Measurements from ENCODE around the gene ZP4. TPM values are rescaled to one million over a fixed set of nuclear protein-coding genes. Genes with fewer than 3 reads are reported as not detected.

ZP4 gene
- total RNA-seq, 1 experiment from 2014 or later = not detected

DNA sequence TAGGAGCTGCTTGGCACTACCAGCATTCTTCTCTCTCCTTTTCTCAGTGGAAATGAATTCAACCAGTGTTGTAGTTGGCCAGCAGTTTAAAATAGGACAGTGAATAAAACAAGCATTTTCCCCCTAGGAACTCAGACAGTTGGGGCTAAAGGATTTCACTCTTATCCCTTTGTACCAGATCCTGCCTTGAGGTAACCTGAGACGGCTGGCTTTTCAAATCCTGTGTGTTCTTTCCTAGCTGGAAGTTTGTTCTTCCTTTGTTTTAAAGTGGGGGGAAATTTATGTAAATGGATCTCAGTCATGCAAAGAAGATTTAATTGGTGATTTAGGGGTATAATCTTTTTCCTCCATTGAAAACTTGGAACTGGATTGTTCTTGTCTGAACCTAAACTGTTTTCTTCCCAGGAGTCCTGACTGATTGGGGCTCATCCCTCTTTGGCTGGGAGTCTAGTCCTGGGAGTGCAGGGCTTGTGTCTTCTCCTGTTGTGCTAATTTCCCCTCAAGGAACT, 23.3 kb downstream of the ZP4 start:
- Histone ChIP-seq H2BK12ac (ENCODE audit: insufficient read length, low read depth, low read length) (no peak overlapping the region), H3K79me2 (ENCODE audit: insufficient read depth, low read length) (no peaks in the 10 kb centered on the region), H2AK5ac (ENCODE audit: insufficient read length, low read length) (no peak overlapping the region), H3T11ph (ENCODE audit: low read length) (no peak overlapping the region), H3K18ac (ENCODE audit: insufficient read length, low read depth, low read length) (no peak overlapping the region), H4K91ac (ENCODE audit: insufficient read length, low read depth, low read length) (no peak overlapping the region), H3K4me1 (ENCODE audit: insufficient read depth, low read length) (peaks cover 7% of the 10 kb centered on the region), H3K79me1 (ENCODE audit: insufficient read depth, low read depth, low read length, poor library complexity, severe bottlenecking) (no peaks in the 10 kb centered on the region), H3K4me2 (ENCODE audit: insufficient read depth, insufficient read length, low read length) (no peak overlapping the region), H3K4ac (ENCODE audit: low read depth, low read length) (no peak overlapping the region), H2BK120ac (ENCODE audit: low read depth, low read length, poor library complexity, severe bottlenecking) (no peak overlapping the region), H4K8ac (replicated peaks; ENCODE audit: insufficient read length, low read depth, low read length) (no peak overlapping the region), H3K27ac (ENCODE audit: insufficient read length, low read depth, low read length) (no peak overlapping the region), H3K23ac (ENCODE audit: insufficient read length, low read depth, low read length) (no peak overlapping the region), H3K9me3 (ENCODE audit: control insufficient read depth, low read depth, low read length) (no peaks in the 10 kb centered on the region), H3K14ac (ENCODE audit: insufficient read depth, low read length) (no peak overlapping the region), H4K20me1 (ENCODE audit: control insufficient read depth, insufficient read depth, insufficient read length) (peaks cover 2% of the 10 kb centered on the region), H2AFZ (ENCODE audit: low read length) (no peak overlapping the region), H3K27me3 (ENCODE audit: insufficient read depth, low read length) (no peaks in the 10 kb centered on the region), H2BK5ac (ENCODE audit: insufficient read length, low read length) (no peak overlapping the region), H2BK15ac (ENCODE audit: low read depth, low read length) (no peak overlapping the region), H2BK20ac (ENCODE audit: low read depth, low read length, poor library complexity, severe bottlenecking) (no peak overlapping the region), H3K9ac (ENCODE audit: extremely low read depth, insufficient read length, low read length) (no peak overlapping the region), H4K5ac (ENCODE audit: insufficient read length, low read depth, low read length) (no peak overlapping the region), H3K56ac (ENCODE audit: insufficient read length, low read depth, low read length) (no peak overlapping the region), H3K23me2 (ENCODE audit: insufficient read length, low read depth, low read length, poor library complexity, severe bottlenecking) (no peaks in the 10 kb centered on the region)
- peaks cover 23 to 25% of the 10 kb centered on the region in 2 experiments for H3K4me1 Mint-ChIP-seq
- H3K4me3 Mint-ChIP-seq = no peak overlapping the region
- TF ChIP-seq, protein P1, sequence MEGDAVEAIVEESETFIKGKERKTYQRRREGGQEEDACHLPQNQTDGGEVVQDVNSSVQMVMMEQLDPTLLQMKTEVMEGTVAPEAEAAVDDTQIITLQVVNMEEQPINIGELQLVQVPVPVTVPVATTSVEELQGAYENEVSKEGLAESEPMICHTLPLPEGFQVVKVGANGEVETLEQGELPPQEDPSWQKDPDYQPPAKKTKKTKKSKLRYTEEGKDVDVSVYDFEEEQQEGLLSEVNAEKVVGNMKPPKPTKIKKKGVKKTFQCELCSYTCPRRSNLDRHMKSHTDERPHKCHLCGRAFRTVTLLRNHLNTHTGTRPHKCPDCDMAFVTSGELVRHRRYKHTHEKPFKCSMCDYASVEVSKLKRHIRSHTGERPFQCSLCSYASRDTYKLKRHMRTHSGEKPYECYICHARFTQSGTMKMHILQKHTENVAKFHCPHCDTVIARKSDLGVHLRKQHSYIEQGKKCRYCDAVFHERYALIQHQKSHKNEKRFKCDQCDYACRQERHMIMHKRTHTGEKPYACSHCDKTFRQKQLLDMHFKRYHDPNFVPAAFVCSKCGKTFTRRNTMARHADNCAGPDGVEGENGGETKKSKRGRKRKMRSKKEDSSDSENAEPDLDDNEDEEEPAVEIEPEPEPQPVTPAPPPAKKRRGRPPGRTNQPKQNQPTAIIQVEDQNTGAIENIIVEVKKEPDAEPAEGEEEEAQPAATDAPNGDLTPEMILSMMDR (conservative IDR thresholded peaks at IDR 0.05) = no peak
- peaks cover 0 to 3% (median 2%) of the 10 kb centered on the region in 3 experiments; a peak in 1 of 7 replicates for H3K36me3 Mint-ChIP-seq (ENCODE audit: insufficient read depth in 1 of 3, low read depth in 3 of 3)
- peaks cover 8% of the 10 kb centered on the region for H3K27me3 Mint-ChIP-seq (ENCODE audit: low read depth)
- WGBS (ENCODE audit: extremely low coverage, insufficient read length, low lambda C conversion rate) = no CpG with 5 or more reads among the region's 1 CpG
- H3K9me3 Mint-ChIP-seq = no peaks in the 10 kb centered on the region; a peak in 1 of 5 replicates
- no peak for DNase-seq
- H3K27ac Mint-ChIP-seq = peak overlapping the region in 2 of 3 experiments; percentile 40 to 81; a peak in 4 of 7 replicates

Measured in H9 (cell line).